ENCODE data around the gene LRMDA.

GRCh38 chr10:76546411-76546810 lies 1115.0 kb downstream of the LRMDA start:
- TF ChIP-seq CTCF (IDR thresholded peaks at IDR 0.05), result no peak
- no peak for TF ChIP-seq EP300 (IDR thresholded peaks at IDR 0.05)
- TF ChIP-seq POLR2AphosphoS5 (IDR thresholded peaks at IDR 0.05), result no peak
- TF ChIP-seq POLR2A (IDR thresholded peaks at IDR 0.05), result no peak
